GM20000 (cell line): Measurements from ENCODE around the gene HS3ST6.

Experiments used
- DNase-seq: peaks from one replicate; pipeline ENCODE4 v3.0.0; 2012; ENCODE audit warnings: low spot score
- CTCF ChIP-seq: IDR thresholded peaks from 2 replicates; pipeline ENCODE4 v1.5.1; 2012; ENCODE audit warnings: mild to moderate bottlenecking, control low read depth; ENCODE audit errors: extremely low read depth, missing control alignments

Gene HS3ST6

DNA sequence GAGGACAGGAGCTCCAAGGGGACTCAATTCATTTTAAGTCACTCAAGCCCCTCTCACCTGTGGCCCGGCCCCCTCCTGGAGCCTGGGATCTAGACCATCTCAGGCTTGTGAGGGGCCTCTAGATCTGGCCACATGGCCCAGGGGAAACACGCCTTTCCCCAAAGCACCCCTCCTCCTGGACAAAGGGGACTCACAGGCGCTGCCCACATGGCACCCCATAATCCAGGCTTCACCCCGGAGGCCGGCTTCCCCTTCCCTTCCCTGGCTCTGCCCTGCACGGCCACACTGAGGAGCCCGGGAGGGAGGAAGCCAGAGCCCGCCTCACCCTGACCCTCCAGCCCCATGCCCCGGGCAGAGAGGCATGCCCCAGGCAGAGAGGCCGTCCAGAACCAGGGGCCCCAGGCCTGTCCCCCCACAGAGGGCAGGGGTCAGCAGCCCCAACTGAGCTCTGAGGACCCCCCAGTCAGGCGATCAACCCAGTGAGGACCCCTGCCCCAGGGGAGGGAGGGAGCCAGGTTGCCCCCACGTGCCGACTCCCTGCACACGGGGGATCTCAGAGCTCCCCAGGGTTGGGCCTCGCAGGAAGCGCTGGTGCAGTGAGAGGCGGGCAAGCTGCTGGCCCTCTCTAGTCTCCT lies 10.9 kb downstream of the HS3ST6 start:
- no peak for TF ChIP-seq CTCF
- DNase-seq, result no peak

DNA sequence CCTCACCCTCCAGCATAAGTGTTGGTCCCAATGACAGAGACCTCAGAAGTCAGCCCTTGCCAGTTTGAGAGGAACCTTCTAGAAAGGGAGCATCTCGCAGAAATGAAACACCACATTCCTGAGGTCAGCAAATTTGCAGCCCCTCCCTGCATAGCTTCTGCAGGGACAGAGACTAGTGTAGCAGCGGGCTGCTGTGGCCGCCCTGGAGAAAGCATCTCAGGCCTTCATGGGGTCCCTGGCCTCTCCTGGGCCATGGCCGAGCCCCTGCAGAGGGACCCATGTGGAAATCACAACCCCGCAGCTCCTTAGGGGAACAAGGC lies 11.4 kb downstream of the HS3ST6 start:
- no peak for TF ChIP-seq CTCF
- DNase-seq, result no peak

DNA sequence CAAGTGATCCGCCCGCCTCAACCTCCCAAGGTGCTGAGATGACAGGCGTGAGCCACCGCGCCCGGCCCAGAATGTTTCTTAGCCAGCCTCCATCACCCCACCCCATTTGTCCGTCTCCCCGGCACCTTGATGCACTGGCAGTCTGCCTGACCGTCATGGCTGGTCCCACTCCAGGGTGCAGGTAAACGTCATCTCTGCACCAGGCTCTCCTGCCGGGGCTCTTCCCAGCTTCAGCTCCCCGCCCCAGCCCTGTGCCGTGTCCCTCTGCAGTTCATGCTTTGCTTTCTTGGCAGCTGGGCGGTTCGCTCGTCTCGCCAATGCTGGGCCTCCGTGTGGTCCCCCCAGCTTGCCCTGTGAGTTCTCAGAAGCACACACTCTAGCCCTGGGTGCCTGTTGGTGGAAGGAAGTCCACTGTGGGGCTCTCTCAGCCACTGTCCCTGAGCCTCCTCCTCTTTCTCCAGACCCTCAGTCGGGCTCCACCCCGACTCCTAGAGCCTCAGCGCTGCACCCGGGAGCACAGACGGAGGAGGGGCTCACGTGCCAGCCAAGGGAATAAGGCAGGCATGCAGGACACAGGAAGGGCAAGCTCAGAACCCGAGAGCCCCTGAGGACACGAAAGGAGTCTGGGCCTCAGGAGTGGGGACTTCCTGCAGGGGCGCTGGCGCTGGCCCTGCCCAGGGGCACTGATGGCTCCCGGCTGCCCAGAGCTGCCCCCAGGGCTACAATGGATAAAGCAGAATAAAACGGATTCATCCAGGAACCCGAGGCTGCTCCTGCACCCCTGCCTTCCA lies 12.0 kb downstream of the HS3ST6 start:
- no peak for DNase-seq
- no peak for TF ChIP-seq CTCF

DNA sequence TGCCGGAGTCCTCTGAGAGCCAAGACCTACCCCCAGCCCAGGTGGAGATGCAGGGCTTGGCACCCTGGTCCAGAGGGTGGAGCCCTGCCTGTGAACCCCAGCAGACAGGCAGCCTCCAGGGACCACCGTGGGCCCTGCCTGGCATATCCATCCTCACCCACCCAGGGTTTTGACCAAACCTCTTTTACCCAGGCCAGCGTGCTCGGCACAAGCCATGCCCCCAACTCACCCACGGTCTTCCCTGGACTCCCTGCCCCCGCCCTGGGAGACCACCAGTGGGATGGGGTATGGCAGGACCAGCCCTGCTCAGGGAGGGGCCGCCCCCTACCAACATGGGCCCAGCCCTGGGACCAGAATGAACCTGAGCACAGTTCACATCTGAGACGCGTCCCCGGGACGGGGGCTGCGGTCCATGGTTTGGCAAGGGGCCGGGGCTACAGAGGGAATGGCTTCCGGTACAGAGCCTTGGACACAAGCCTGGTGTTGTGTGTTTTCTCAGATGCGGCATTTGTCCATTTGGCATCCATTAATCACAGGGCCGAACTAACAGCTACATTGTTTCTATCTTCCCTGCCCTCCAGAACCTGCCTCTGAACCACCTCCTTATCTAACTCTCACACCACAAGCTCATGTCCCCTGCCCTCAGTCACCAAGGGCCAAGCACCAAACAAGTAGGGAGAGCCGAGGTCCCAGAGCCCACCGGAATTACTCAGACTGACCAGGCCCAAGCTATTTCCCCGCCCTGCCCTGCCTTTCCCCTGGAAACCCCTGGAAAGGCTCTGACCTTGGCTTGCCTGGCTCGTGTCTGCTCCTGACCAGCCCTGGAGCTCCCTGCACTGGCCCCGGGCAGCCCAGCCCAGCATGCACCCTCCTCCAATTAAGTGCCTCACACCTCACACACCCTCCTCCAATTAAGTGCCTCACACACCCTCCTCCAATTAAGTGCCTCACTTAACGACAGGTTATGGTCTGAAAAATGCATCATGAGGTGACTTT lies 14.1 kb downstream of the HS3ST6 start:
- no peak for TF ChIP-seq CTCF
- no peak for DNase-seq

- TF ChIP-seq CTCF, result no peak
- DNase-seq, result no peak
Observed at GRCh38 chr16:1903220-1903574, 15.0 kb downstream of the HS3ST6 start.

GRCh38 chr16:1902547-1903219 lies 15.5 kb downstream of the HS3ST6 start:
- DNase-seq, result no peak
- TF ChIP-seq CTCF, result no peak

DNA sequence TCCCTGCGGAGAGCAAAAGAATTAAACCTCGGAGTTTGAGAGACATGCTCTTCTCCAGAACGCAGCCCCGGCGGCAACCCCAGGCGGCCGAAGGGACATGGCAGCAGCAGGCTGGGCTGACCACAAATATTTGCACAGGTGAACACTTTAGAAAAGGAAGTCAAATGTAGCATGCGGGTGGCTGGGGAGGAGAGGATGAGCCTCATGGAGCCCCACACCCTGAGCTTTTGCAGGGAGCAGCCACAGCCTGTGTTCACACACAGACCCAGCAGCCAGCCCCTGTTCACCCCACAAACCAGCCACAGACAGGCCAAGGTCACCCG lies 17.8 kb downstream of the HS3ST6 start:
- TF ChIP-seq CTCF, result no peak
- DNase-seq, result no peak
